Ecto neural progenitor cell (in vitro differentiated cells): ENCODE data around the gene CLIP3.
"Not testable (repeated sequence)": the region's sequence is repeated elsewhere in the genome, so short reads cannot be mapped to it uniquely, and the experiment has no call there.

ENCODE experiments used
- DNase-seq: peaks from one replicate; pipeline ENCODE4 v3.0.0-alpha.2; 2018; ENCODE audit warnings: low spot score

The CLIP3 gene

GRCh38 chr19:36008336-36008978, 24.2 kb downstream of the CLIP3 start, which contains the start of gene SYNE4:
Gene SYNE4, minus strand, starts transcription at chr19:36008813. Its CDS starts 132 bp downstream, at chr19:36008681.
- DNase-seq = no peak

- no peak for DNase-seq
These were observed 25.7 kb downstream of the CLIP3 start for GRCh38 chr19:36006955-36007354.

- DNase-seq = no peak
These were observed 29.4 kb downstream of the CLIP3 start for GRCh38 chr19:36003284-36003683.

GRCh38 chr19:36001605-36002004, 31.1 kb downstream of the CLIP3 start:
- no peak for DNase-seq

GRCh38 chr19:35996777-35997176, 35.9 kb downstream of the CLIP3 start:
- no peak for DNase-seq

- DNase-seq = peak; percentile 97
These were observed 37.4 kb downstream of the CLIP3 start, which contains the start of gene SDHAF1 for GRCh38 chr19:35995048-35995993. Gene SDHAF1, plus strand, starts transcription at chr19:35995188. Its CDS starts 87 bp downstream, at chr19:35995275.

GRCh38 chr19:35993923-35994598, 38.6 kb downstream of the CLIP3 start:
- no peak for DNase-seq

- DNase-seq = no peak
These were observed 39.5 kb downstream of the CLIP3 start for GRCh38 chr19:35992907-35993765.

GRCh38 chr19:35991731-35992450, 40.8 kb downstream of the CLIP3 start:
- DNase-seq = no peak

- no peak for DNase-seq
These were observed 41.6 kb downstream of the CLIP3 start for GRCh38 chr19:35990771-35991730.

- no peak for DNase-seq
These were observed 42.5 kb downstream of the CLIP3 start for GRCh38 chr19:35990156-35990555.

- DNase-seq = no peak
These were observed 43.8 kb downstream of the CLIP3 start for GRCh38 chr19:35988824-35989223.

GRCh38 chr19:35987571-35987896, 45.1 kb downstream of the CLIP3 start:
- DNase-seq = no peak

GRCh38 chr19:35986664-35987570, 45.8 kb downstream of the CLIP3 start:
- peak; percentile 67 for DNase-seq

GRCh38 chr19:35986111-35986510, 46.6 kb downstream of the CLIP3 start:
- no peak for DNase-seq

- DNase-seq = no peak
These were observed 49.5 kb downstream of the CLIP3 start for GRCh38 chr19:35983177-35983576.

- not testable (repeated sequence) for DNase-seq
These were observed 51.7 kb downstream of the CLIP3 start for GRCh38 chr19:35980997-35981396.

- DNase-seq = no peak
These were observed 53.8 kb downstream of the CLIP3 start for GRCh38 chr19:35978832-35979365.
